WTC11 (cell line): Measurements from ENCODE around the gene C1QTNF12. TPM values are rescaled to one million over a fixed set of nuclear protein-coding genes. Genes with fewer than 3 reads are reported as not detected.
A peak's percentile ranks its signal among the peaks of the same experiment; 100 is the strongest.

Experiments
- CREM ChIP-seq: sonication (generic); formaldehyde crosslinking; IDR thresholded peaks from 2 replicates; pipeline ENCODE4 v1.8.1; 2022; ENCODE audit warnings: mild to moderate bottlenecking, missing genetic modification reagents, moderate library complexity
- ETV6 ChIP-seq: sonication (generic); formaldehyde crosslinking; IDR thresholded peaks from 2 replicates; pipeline ENCODE4 v1.8.1; 2022; ENCODE audit warnings: mild to moderate bottlenecking, missing genetic modification reagents
- FOXJ3 ChIP-seq: sonication (generic); formaldehyde crosslinking; IDR thresholded peaks from 2 replicates; pipeline ENCODE4 v1.9.0; 2021; ENCODE audit warnings: missing genetic modification reagents, mild to moderate bottlenecking, borderline replicate concordance
- GABPB1 ChIP-seq: sonication (generic); formaldehyde crosslinking; IDR thresholded peaks from 2 replicates; pipeline ENCODE4 v1.8.1; 2023; ENCODE audit warnings: mild to moderate bottlenecking, missing genetic modification reagents
- NR2C2 ChIP-seq: sonication (generic); formaldehyde crosslinking; IDR thresholded peaks from 2 replicates; pipeline ENCODE4 v1.8.0; 2022; ENCODE audit warnings: mild to moderate bottlenecking, missing genetic modification reagents
- RORB ChIP-seq: fragments of 250-450 bp; sonication (Bioruptor Pico); IDR thresholded peaks from 2 replicates; pipeline ENCODE4 v1.9.0; 2021; ENCODE audit warnings: mild to moderate bottlenecking
- SMAD4 ChIP-seq: sonication (generic); formaldehyde crosslinking; IDR thresholded peaks from 2 replicates; pipeline ENCODE4 v1.8.0; 2022; ENCODE audit warnings: mild to moderate bottlenecking, missing genetic modification reagents
- ZNF232 ChIP-seq: sonication (generic); formaldehyde crosslinking; IDR thresholded peaks from 2 replicates; pipeline ENCODE4 v1.8.0; 2022; ENCODE audit warnings: mild to moderate bottlenecking, missing genetic modification reagents
- ZNF423 ChIP-seq: fragments of 250-450 bp; sonication (Bioruptor Pico); IDR thresholded peaks from 2 replicates; pipeline ENCODE4 v2.1.2; 2022; ENCODE audit warnings: mild to moderate bottlenecking, moderate library complexity
- total RNA-seq: library from RNA; stranded (reverse); gene quantifications from 3 replicates; pipeline ENCODE4 v1.2.3, GENCODE V29; 2021
- TF ChIP-seq, protein P1 (sequence below): sonication (generic); formaldehyde crosslinking; IDR thresholded peaks from 2 replicates; pipeline ENCODE4 v1.8.1; 2022; ENCODE audit warnings: mild to moderate bottlenecking, missing genetic modification reagents, moderate library complexity, borderline replicate concordance
- TF ChIP-seq, protein P2 (sequence below): fragments of 250-450 bp; sonication (Bioruptor Pico); IDR thresholded peaks from 2 replicates; pipeline ENCODE4 v1.9.0; 2021; ENCODE audit warnings: mild to moderate bottlenecking
- TF ChIP-seq, protein P3 (sequence below): sonication (generic); formaldehyde crosslinking; IDR thresholded peaks from 2 replicates; pipeline ENCODE4 v1.8.1; 2022; ENCODE audit warnings: missing genetic modification reagents, borderline replicate concordance
- TF ChIP-seq, protein P4 (sequence below): sonication (generic); formaldehyde crosslinking; IDR thresholded peaks from 2 replicates; pipeline ENCODE4 v1.8.0; 2022; ENCODE audit warnings: mild to moderate bottlenecking, missing genetic modification reagents
- TF ChIP-seq, protein P5 (sequence below): fragments of 200-600 bp; IDR thresholded peaks from 2 replicates; pipeline ENCODE4 v1.8.0; 2022; ENCODE audit warnings: antibody characterized with exemption
- TF ChIP-seq, protein P6 (sequence below): sonication (generic); formaldehyde crosslinking; IDR thresholded peaks from 2 replicates; pipeline ENCODE4 v1.8.1; 2023; ENCODE audit warnings: mild to moderate bottlenecking, missing genetic modification reagents, moderate library complexity
- TF ChIP-seq, protein P7 (sequence below): sonication (generic); formaldehyde crosslinking; IDR thresholded peaks from 2 replicates; pipeline ENCODE4 v1.8.1; 2023; ENCODE audit warnings: mild to moderate bottlenecking, missing genetic modification reagents, borderline replicate concordance
- TF ChIP-seq, protein P8 (sequence below): sonication (generic); formaldehyde crosslinking; IDR thresholded peaks from 2 replicates; pipeline ENCODE4 v1.8.0; 2022; ENCODE audit warnings: mild to moderate bottlenecking, missing genetic modification reagents
- TF ChIP-seq, protein P9 (sequence below): sonication (generic); formaldehyde crosslinking; IDR thresholded peaks from 2 replicates; pipeline ENCODE4 v1.8.0; 2023; ENCODE audit warnings: missing genetic modification reagents
- TF ChIP-seq, protein P10 (sequence below): fragments of 250-450 bp; sonication (Bioruptor Pico); conservative IDR thresholded peaks from 2 replicates; pipeline ENCODE4 v1.9.0; 2021; ENCODE audit warnings: mild to moderate bottlenecking

The C1QTNF12 gene
- total RNA-seq, 1 experiment from 2014 or later: 10.3 TPM

DNA sequence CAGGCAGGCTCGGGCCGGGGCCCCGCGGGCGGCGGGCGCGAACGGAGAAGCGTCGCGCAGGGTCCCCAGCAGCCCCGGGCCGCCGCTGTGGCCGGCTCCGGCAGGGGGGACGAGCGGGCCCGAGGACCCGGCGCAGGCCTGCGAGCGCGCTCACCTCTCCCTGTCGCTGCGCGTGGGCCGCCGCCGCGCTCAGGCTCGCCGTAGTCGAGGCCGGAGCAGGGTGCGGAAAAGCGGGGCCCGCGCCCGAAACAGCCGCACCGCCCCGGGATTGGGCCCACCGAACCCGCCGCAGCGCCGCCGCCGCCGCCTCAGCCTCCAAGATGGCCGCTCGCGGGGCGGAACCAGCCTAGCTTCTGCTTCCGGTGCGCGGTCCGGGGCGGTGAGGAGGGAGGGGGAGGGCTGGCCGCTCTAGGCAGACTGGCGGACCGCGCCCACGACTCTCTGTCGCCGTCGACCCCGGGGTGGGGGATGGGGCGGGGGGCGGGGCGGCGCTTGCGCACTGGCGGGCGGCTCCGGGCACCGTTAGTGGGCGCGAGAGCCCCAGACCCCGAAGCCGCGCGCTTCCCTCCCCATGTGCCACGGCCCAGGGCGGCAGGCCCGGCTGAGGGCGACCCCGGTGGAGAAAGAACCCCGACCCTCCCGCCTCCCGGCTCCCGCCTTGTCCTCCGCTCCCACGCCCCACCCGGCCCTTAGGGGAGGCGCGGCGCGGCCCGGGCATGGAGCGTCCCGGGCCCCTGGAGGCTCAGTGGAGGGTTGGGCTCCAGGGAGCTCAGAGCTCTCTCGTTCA lies 27.2 kb upstream of the C1QTNF12 start, which contains the start of gene UBE2J2 (continued):
- TF ChIP-seq GABPB1 (CRISPR knock-in tag) (peak; percentile 73; the same call in 1 of the 2 replicates), ZNF423 (no peak), FOXJ3 (CRISPR knock-in tag) (no peak), CREM (CRISPR knock-in tag) (0 out of 2 replicates have a peak, but pooled peaks have one; percentile 32), NR2C2 (peak; percentile 87), ZNF232 (CRISPR knock-in tag) (no peak), SMAD4 (CRISPR knock-in tag) (no peak), RORB (no peak), ETV6 (CRISPR knock-in tag) (peak; percentile 62)
- TF ChIP-seq, protein P1, sequence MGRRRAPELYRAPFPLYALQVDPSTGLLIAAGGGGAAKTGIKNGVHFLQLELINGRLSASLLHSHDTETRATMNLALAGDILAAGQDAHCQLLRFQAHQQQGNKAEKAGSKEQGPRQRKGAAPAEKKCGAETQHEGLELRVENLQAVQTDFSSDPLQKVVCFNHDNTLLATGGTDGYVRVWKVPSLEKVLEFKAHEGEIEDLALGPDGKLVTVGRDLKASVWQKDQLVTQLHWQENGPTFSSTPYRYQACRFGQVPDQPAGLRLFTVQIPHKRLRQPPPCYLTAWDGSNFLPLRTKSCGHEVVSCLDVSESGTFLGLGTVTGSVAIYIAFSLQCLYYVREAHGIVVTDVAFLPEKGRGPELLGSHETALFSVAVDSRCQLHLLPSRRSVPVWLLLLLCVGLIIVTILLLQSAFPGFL: no peak
- TF ChIP-seq, protein P2, sequence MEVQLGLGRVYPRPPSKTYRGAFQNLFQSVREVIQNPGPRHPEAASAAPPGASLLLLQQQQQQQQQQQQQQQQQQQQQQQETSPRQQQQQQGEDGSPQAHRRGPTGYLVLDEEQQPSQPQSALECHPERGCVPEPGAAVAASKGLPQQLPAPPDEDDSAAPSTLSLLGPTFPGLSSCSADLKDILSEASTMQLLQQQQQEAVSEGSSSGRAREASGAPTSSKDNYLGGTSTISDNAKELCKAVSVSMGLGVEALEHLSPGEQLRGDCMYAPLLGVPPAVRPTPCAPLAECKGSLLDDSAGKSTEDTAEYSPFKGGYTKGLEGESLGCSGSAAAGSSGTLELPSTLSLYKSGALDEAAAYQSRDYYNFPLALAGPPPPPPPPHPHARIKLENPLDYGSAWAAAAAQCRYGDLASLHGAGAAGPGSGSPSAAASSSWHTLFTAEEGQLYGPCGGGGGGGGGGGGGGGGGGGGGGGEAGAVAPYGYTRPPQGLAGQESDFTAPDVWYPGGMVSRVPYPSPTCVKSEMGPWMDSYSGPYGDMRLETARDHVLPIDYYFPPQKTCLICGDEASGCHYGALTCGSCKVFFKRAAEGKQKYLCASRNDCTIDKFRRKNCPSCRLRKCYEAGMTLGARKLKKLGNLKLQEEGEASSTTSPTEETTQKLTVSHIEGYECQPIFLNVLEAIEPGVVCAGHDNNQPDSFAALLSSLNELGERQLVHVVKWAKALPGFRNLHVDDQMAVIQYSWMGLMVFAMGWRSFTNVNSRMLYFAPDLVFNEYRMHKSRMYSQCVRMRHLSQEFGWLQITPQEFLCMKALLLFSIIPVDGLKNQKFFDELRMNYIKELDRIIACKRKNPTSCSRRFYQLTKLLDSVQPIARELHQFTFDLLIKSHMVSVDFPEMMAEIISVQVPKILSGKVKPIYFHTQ (CRISPR knock-in tag): no peak
- TF ChIP-seq, protein P3, sequence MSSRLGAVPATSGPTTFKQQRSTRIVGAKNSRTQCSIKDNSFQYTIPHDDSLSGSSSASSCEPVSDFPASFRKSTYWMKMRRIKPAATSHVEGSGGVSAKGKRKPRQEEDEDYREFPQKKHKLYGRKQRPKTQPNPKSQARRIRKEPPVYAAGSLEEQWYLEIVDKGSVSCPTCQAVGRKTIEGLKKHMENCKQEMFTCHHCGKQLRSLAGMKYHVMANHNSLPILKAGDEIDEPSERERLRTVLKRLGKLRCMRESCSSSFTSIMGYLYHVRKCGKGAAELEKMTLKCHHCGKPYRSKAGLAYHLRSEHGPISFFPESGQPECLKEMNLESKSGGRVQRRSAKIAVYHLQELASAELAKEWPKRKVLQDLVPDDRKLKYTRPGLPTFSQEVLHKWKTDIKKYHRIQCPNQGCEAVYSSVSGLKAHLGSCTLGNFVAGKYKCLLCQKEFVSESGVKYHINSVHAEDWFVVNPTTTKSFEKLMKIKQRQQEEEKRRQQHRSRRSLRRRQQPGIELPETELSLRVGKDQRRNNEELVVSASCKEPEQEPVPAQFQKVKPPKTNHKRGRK (CRISPR knock-in tag): no peak
- TF ChIP-seq, protein P4, sequence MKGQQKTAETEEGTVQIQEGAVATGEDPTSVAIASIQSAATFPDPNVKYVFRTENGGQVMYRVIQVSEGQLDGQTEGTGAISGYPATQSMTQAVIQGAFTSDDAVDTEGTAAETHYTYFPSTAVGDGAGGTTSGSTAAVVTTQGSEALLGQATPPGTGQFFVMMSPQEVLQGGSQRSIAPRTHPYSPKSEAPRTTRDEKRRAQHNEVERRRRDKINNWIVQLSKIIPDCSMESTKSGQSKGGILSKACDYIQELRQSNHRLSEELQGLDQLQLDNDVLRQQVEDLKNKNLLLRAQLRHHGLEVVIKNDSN (CRISPR knock-in tag): no peak
- TF ChIP-seq, protein P5, sequence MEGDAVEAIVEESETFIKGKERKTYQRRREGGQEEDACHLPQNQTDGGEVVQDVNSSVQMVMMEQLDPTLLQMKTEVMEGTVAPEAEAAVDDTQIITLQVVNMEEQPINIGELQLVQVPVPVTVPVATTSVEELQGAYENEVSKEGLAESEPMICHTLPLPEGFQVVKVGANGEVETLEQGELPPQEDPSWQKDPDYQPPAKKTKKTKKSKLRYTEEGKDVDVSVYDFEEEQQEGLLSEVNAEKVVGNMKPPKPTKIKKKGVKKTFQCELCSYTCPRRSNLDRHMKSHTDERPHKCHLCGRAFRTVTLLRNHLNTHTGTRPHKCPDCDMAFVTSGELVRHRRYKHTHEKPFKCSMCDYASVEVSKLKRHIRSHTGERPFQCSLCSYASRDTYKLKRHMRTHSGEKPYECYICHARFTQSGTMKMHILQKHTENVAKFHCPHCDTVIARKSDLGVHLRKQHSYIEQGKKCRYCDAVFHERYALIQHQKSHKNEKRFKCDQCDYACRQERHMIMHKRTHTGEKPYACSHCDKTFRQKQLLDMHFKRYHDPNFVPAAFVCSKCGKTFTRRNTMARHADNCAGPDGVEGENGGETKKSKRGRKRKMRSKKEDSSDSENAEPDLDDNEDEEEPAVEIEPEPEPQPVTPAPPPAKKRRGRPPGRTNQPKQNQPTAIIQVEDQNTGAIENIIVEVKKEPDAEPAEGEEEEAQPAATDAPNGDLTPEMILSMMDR: no peak
- TF ChIP-seq, protein P6, sequence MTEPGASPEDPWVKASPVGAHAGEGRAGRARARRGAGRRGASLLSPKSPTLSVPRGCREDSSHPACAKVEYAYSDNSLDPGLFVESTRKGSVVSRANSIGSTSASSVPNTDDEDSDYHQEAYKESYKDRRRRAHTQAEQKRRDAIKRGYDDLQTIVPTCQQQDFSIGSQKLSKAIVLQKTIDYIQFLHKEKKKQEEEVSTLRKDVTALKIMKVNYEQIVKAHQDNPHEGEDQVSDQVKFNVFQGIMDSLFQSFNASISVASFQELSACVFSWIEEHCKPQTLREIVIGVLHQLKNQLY: no peak
- TF ChIP-seq, protein P7, sequence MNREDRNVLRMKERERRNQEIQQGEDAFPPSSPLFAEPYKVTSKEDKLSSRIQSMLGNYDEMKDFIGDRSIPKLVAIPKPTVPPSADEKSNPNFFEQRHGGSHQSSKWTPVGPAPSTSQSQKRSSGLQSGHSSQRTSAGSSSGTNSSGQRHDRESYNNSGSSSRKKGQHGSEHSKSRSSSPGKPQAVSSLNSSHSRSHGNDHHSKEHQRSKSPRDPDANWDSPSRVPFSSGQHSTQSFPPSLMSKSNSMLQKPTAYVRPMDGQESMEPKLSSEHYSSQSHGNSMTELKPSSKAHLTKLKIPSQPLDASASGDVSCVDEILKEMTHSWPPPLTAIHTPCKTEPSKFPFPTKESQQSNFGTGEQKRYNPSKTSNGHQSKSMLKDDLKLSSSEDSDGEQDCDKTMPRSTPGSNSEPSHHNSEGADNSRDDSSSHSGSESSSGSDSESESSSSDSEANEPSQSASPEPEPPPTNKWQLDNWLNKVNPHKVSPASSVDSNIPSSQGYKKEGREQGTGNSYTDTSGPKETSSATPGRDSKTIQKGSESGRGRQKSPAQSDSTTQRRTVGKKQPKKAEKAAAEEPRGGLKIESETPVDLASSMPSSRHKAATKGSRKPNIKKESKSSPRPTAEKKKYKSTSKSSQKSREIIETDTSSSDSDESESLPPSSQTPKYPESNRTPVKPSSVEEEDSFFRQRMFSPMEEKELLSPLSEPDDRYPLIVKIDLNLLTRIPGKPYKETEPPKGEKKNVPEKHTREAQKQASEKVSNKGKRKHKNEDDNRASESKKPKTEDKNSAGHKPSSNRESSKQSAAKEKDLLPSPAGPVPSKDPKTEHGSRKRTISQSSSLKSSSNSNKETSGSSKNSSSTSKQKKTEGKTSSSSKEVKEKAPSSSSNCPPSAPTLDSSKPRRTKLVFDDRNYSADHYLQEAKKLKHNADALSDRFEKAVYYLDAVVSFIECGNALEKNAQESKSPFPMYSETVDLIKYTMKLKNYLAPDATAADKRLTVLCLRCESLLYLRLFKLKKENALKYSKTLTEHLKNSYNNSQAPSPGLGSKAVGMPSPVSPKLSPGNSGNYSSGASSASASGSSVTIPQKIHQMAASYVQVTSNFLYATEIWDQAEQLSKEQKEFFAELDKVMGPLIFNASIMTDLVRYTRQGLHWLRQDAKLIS (CRISPR knock-in tag): no peak
- TF ChIP-seq, protein P8, sequence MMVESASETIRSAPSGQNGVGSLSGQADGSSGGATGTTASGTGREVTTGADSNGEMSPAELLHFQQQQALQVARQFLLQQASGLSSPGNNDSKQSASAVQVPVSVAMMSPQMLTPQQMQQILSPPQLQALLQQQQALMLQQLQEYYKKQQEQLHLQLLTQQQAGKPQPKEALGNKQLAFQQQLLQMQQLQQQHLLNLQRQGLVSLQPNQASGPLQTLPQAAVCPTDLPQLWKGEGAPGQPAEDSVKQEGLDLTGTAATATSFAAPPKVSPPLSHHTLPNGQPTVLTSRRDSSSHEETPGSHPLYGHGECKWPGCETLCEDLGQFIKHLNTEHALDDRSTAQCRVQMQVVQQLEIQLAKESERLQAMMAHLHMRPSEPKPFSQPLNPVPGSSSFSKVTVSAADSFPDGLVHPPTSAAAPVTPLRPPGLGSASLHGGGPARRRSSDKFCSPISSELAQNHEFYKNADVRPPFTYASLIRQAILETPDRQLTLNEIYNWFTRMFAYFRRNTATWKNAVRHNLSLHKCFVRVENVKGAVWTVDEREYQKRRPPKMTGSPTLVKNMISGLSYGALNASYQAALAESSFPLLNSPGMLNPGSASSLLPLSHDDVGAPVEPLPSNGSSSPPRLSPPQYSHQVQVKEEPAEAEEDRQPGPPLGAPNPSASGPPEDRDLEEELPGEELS (CRISPR knock-in tag): peak; percentile 44; the same call in 1 of the 2 replicates
- TF ChIP-seq, protein P9, sequence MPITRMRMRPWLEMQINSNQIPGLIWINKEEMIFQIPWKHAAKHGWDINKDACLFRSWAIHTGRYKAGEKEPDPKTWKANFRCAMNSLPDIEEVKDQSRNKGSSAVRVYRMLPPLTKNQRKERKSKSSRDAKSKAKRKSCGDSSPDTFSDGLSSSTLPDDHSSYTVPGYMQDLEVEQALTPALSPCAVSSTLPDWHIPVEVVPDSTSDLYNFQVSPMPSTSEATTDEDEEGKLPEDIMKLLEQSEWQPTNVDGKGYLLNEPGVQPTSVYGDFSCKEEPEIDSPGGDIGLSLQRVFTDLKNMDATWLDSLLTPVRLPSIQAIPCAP (CRISPR knock-in tag): no peak
- TF ChIP-seq, protein P10, sequence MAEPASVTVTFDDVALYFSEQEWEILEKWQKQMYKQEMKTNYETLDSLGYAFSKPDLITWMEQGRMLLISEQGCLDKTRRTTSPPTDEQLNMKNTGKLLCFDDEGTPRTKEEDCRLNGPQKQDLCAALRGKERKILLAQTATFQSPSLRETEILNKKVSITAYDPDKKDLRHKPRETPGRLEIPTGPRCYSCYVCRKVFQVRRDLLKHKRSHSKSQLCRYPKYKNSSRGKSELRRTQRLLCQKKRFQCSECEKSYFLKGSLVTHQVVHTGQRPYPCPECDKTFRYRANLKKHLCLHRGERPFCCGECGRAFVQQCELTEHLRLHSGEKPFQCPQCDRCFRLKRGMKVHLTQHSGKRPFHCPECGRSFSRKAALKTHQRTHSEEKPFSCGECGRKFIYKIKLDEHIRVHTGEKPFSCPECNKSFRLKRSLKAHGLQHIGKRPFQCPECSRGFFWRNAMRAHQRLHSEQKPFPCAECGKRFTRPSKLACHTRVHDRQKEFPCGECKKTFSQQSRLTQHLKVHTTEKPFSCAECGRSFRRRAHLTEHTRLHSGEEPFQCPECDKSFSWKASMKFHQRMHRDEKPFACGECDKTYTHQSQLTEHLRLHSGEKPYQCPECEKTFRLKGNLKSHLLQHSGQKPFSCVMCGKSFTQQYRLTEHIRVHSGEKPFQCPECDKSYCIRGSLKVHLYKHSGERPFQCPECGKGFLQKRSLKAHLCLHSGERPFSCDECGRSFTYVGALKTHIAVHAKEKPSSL (CRISPR knock-in tag): no peak
